GM12878 (cell line): ENCODE data around the gene MYL7. TPM values are rescaled to one million over a fixed set of nuclear protein-coding genes. Genes with fewer than 3 reads are reported as not detected.
A peak's percentile ranks its signal among the peaks of the same experiment; 100 is the strongest.

ENCODE experiments used
- ATAC-seq: fragments of 200-7000 bp; cut with Tn5 transposase; 3 replicates; pipeline ENCODE4 v1.9.1; 2020; ENCODE audit warnings: mild to moderate bottlenecking, moderate library complexity
- BruUV-seq: library from RNA; stranded (reverse); fragments of 400-500 nt; replicated peaks from 2 replicates; lab custom pipeline; 2021; lab: Mats Ljungman, UMichigan
- CTCF ChIA-PET: fragments of 300-600 bp; sonication (Branson Sonifier 250); formaldehyde crosslinking; extraction: SDS; loops from one replicate; lab custom pipeline; 2021; ENCODE audit warnings: inconsistent platforms; lab: Yijun Ruan, JAX
- POLR2A ChIA-PET: fragments of 350-600 bp; formaldehyde crosslinking; extraction: SDS; loops from one replicate; lab custom pipeline; 2021; ENCODE audit warnings: inconsistent platforms; lab: Charles Lee
- RAD21 ChIA-PET: fragments of 300-600 bp; sonication (Branson Sonifier 250); formaldehyde crosslinking; loops from one replicate; lab custom pipeline; 2023; ENCODE audit warnings: antibody characterized with exemption; ENCODE audit not compliant: unreplicated experiment; lab: Charles Lee
- SMC1A ChIA-PET: fragments of 300-600 bp; sonication (Branson Sonifier 250); formaldehyde crosslinking; loops from one replicate; lab custom pipeline; 2023; ENCODE audit not compliant: unreplicated experiment, uncharacterized antibody; lab: Charles Lee
- DNase-seq: peaks from one replicate; pipeline ENCODE4 v3.0.0-alpha.2; 2011; ENCODE audit warnings: low read depth, low spot score
- FAIRE-seq: peaks from 3 replicates; lab custom pipeline; 2011; peaks lifted over from hg19 to GRCh38; lab: Jason Lieb, UNC
- H2AFZ ChIP-seq: 2 replicates; pipeline ENCODE4 v1.6.0; 2011; ENCODE audit warnings: low read depth, low read length, control low read depth; ENCODE audit not compliant: control insufficient read depth
- H3K27ac ChIP-seq: 2 replicates; pipeline ENCODE4 v1.5.1; 2011; ENCODE audit warnings: control low read depth; ENCODE audit not compliant: control insufficient read depth, insufficient read depth
- H3K27me3 ChIP-seq, 2 experiments: replicated peaks in 1 of 2; 2 replicates each; pipeline versions ENCODE4 v1.6.0 to v1.6.1; 2011; ENCODE audit warnings: low read length in 1 of 2; ENCODE audit not compliant: control insufficient read depth in 2 of 2, insufficient read depth in 2 of 2
- H3K36me3 ChIP-seq, 2 experiments: 2 replicates each; pipeline ENCODE4 v1.5.1; 2011; ENCODE audit warnings: low read length in 1 of 2; ENCODE audit not compliant: control insufficient read depth in 2 of 2, insufficient read depth in 2 of 2
- H3K4me1 ChIP-seq: 2 replicates; pipeline ENCODE4 v1.6.1; 2011; ENCODE audit warnings: mild to moderate bottlenecking, low read length, moderate library complexity, mixed read lengths; ENCODE audit not compliant: control insufficient read depth, insufficient read depth
- H3K4me2 ChIP-seq: 2 replicates; pipeline ENCODE4 v1.6.0; 2011; ENCODE audit warnings: control low read depth; ENCODE audit not compliant: control insufficient read depth, insufficient read depth
- H3K4me3 ChIP-seq: fragments of 200-600 bp; sonication (generic); 2 replicates; pipeline ENCODE4 v1.5.1; 2016
- H3K79me2 ChIP-seq: 2 replicates; pipeline ENCODE4 v1.6.0; 2011; ENCODE audit warnings: low read length; ENCODE audit not compliant: control insufficient read depth, insufficient read depth
- H3K9ac ChIP-seq: 2 replicates; pipeline ENCODE4 v1.8.0; 2011; ENCODE audit warnings: low read length, control low read depth, mixed read lengths; ENCODE audit not compliant: control insufficient read depth, insufficient read depth
- H3K9me3 ChIP-seq: replicated peaks from 3 replicates; pipeline ENCODE4 v1.5.1; 2011; ENCODE audit warnings: mild to moderate bottlenecking, low read length; ENCODE audit not compliant: control insufficient read depth, insufficient read depth
- H4K20me1 ChIP-seq: 2 replicates; pipeline ENCODE4 v1.6.0; 2011; ENCODE audit not compliant: control insufficient read depth, insufficient read depth
- CHD2 ChIP-seq: IDR thresholded peaks from 2 replicates; pipeline ENCODE4 v1.6.1; 2011; ENCODE audit warnings: low read depth, low read length, improper control_type of control experiment, borderline replicate concordance
- DPF2 ChIP-seq: fragments of 450-650 bp; IDR thresholded peaks from 2 replicates; pipeline ENCODE4 v1.6.1; 2017; ENCODE audit warnings: mild to moderate bottlenecking
- JUND ChIP-seq: IDR thresholded peaks from 2 replicates; pipeline ENCODE4 v1.6.1; 2012; ENCODE audit warnings: low read depth, mild to moderate bottlenecking, low read length, improper control_type of control experiment, moderate library complexity
- NFIC ChIP-seq: IDR thresholded peaks from 2 replicates; pipeline ENCODE4 v1.6.1; 2012; ENCODE audit warnings: low read depth, mild to moderate bottlenecking, inconsistent platforms, low read length, moderate library complexity
- NFYB ChIP-seq: IDR thresholded peaks from 2 replicates; pipeline ENCODE4 v1.6.1; 2011; ENCODE audit warnings: low read depth, mild to moderate bottlenecking, low read length, improper control_type of control experiment, moderate library complexity; ENCODE audit not compliant: insufficient read depth
- NR2C2 ChIP-seq: IDR thresholded peaks from 2 replicates; pipeline ENCODE4 v1.6.1; 2011; ENCODE audit warnings: borderline replicate concordance, low read depth; ENCODE audit not compliant: control insufficient read depth, insufficient read length
- NR2F1 ChIP-seq: fragments of 450-650 bp; conservative IDR thresholded peaks from 2 replicates; pipeline ENCODE4 v1.6.1; 2017; ENCODE audit warnings: mild to moderate bottlenecking
- RUNX3 ChIP-seq: IDR thresholded peaks from 2 replicates; pipeline ENCODE4 v1.6.1; 2012; ENCODE audit warnings: low read length, inconsistent platforms
- SP1 ChIP-seq: IDR thresholded peaks from one replicate; pipeline ENCODE4 v1.6.1; 2011; ENCODE audit warnings: low read depth, low read length
- SREBF1 ChIP-seq: IDR thresholded peaks from 2 replicates; pipeline ENCODE4 v1.6.1; 2012; ENCODE audit warnings: mild to moderate bottlenecking, low read length
- SREBF2 ChIP-seq: IDR thresholded peaks from 2 replicates; pipeline ENCODE4 v1.6.1; 2012; ENCODE audit warnings: mild to moderate bottlenecking, low read length
- STAT3 ChIP-seq: IDR thresholded peaks from 2 replicates; pipeline ENCODE4 v1.6.1; 2011; ENCODE audit warnings: low read depth, low read length, improper control_type of control experiment
- TCF12 ChIP-seq: IDR thresholded peaks from 2 replicates; pipeline ENCODE4 v1.6.1; 2011; ENCODE audit warnings: low read depth, mild to moderate bottlenecking, low read length
- ZBED1 ChIP-seq: IDR thresholded peaks from 2 replicates; pipeline ENCODE4 v1.6.1; 2016; ENCODE audit warnings: borderline replicate concordance
- ZZZ3 ChIP-seq: IDR thresholded peaks from 2 replicates; pipeline ENCODE4 v1.6.1; 2011; ENCODE audit warnings: low read depth; ENCODE audit not compliant: control insufficient read depth, insufficient read length
- WGBS: methylation state at CpG from one replicate; pipeline ENCODE4 v1.1.6; 2016; ENCODE audit warnings: low lambda C conversion rate; ENCODE audit not compliant: insufficient replicate concordance, insufficient coverage; ENCODE audit errors: missing lambda C conversion rate; 5-methylcytosine and 5-hydroxymethylcytosine counted together
- in situ Hi-C: fragments of 300-500 bp; cut with MboI; formaldehyde crosslinking; loops from 9 replicates; pipeline ENCODE4 v1.14.3; 2018; ENCODE audit warnings: mixed read lengths
- intact Hi-C: fragments of 100-400 bp; cut with micrococcal nuclease; formaldehyde crosslinking; loops from one replicate; pipeline ENCODE4 v1.14.2; 2022; ENCODE audit not compliant: unreplicated experiment
- polyA plus RNA-seq, 11 experiments: library from polyadenylated mRNA; depleted of rRNA in 4 of 11; unstranded in 6 of 11; stranded (reverse) in 5 of 11; fragments of >200 nt; fragmentation: Nextera tagmentation in 4 of 11; fragmentation: Illumina TruSeq in 1 of 11; extraction: Ambion mirVana in 4 of 11; extraction: Trizol in 1 of 11; gene quantifications; 1 replicate in 1 of 11; 2 replicates in 10 of 11; pipeline versions ENCODE4 v1.2.1 to v1.2.3, GENCODE V29; 2011 to 2016; ENCODE audit warnings: inconsistent platforms in 2 of 11, missing spikeins in 2 of 11, low read depth in 1 of 11
- total RNA-seq, 4 experiments: library from RNA; depleted of rRNA in 3 of 4; stranded (reverse); fragments of >200 nt in 3 of 4; fragmentation: Illumina TruSeq in 1 of 4; extraction: Trizol in 1 of 4; gene quantifications; 2 replicates each; pipeline versions ENCODE4 v1.2.1 to v1.2.3, GENCODE V29; 2013 to 2021
- TF ChIP-seq, protein P1 (sequence below): fragments of 150-350 bp; IDR thresholded peaks from 2 replicates; pipeline ENCODE4 v1.6.1; 2016; ENCODE audit warnings: low read depth, low read length
- TF ChIP-seq, protein P2 (sequence below): fragments of 450-650 bp; formaldehyde crosslinking; IDR thresholded peaks from 2 replicates; pipeline ENCODE4 v1.4.0; 2022; ENCODE audit warnings: mild to moderate bottlenecking, moderate library complexity

MYL7 gene
- total and polyA plus RNA-seq, 10 of the 15 experiments (the other 5 are each of a cell fraction or from before 2014, with no cell fraction given), result 1.9 TPM; not detected in 9

DNA sequence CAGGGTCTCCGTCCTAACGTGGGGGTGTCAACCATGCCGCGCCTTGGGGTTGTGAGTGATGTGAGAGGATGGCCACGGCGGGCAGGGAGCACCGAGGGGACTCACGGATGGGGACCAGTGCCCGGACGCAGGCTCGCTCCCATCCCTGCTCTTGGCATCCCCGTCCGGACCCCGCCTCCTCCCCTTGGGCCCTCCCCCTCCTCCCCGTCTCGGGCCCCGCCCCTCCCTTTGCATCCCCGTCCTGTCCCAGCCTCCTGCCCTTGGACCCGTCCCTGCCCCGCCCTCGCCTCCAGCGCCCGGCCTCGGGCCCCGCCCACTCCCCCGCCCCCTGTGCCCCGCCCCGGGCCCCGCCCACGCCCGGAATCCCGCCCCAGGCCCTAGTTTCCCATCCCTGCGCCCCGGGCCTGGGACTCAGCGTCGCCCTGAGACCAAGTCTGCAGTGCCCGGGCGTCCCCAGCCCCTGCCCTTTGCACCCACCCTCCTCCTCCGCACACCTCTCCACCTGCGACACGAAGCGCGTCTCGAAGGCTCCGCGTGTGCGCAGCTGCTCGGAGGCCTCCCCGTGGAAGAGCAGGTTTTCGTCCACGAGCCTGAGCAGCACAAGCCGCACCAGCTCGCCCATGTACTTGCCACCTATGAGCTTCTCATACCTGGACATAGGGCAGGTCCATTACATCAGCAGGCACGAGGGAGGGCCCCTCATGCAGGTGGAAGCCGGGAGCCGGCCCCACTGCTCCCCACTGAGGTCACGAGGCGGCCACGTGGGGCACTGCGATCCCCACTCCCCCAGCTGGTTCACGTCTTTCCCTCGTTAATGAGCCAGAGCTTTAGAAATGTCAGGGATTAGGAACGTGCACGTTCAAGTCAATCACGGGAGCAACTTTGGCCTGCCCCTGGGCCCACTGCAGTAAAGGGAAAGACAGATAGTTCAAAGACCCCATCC, 5.1 kb upstream of the MYL7 start:
- BruUV-seq, result no TSS peak
- H3K36me3 ChIP-seq, result no peaks in the 10 kb centered on the region
- no peaks in the 10 kb centered on the region for H3K27me3 ChIP-seq
- H3K4me1 ChIP-seq, result peaks cover 5% of the 10 kb centered on the region
- H3K4me3 ChIP-seq, result no peak overlapping the region
- CTCF ChIA-PET, result no interaction called here
- TF ChIP-seq SP1, result no peak
- TF ChIP-seq SREBF2, result no peak
- no peak for TF ChIP-seq NR2F1
- TF ChIP-seq DPF2, result no peak
- no peak for TF ChIP-seq ZBED1
- no peak for TF ChIP-seq JUND
- no peak for TF ChIP-seq NFIC
- TF ChIP-seq, protein P1, sequence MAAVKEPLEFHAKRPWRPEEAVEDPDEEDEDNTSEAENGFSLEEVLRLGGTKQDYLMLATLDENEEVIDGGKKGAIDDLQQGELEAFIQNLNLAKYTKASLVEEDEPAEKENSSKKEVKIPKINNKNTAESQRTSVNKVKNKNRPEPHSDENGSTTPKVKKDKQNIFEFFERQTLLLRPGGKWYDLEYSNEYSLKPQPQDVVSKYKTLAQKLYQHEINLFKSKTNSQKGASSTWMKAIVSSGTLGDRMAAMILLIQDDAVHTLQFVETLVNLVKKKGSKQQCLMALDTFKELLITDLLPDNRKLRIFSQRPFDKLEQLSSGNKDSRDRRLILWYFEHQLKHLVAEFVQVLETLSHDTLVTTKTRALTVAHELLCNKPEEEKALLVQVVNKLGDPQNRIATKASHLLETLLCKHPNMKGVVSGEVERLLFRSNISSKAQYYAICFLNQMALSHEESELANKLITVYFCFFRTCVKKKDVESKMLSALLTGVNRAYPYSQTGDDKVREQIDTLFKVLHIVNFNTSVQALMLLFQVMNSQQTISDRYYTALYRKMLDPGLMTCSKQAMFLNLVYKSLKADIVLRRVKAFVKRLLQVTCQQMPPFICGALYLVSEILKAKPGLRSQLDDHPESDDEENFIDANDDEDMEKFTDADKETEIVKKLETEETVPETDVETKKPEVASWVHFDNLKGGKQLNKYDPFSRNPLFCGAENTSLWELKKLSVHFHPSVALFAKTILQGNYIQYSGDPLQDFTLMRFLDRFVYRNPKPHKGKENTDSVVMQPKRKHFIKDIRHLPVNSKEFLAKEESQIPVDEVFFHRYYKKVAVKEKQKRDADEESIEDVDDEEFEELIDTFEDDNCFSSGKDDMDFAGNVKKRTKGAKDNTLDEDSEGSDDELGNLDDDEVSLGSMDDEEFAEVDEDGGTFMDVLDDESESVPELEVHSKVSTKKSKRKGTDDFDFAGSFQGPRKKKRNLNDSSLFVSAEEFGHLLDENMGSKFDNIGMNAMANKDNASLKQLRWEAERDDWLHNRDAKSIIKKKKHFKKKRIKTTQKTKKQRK, result no peak
- no peak for TF ChIP-seq STAT3
- TF ChIP-seq NR2C2, result no peak
- TF ChIP-seq RUNX3, result no peak
- no peak for TF ChIP-seq CHD2
- no peak for TF ChIP-seq NFYB
- TF ChIP-seq, protein P2, sequence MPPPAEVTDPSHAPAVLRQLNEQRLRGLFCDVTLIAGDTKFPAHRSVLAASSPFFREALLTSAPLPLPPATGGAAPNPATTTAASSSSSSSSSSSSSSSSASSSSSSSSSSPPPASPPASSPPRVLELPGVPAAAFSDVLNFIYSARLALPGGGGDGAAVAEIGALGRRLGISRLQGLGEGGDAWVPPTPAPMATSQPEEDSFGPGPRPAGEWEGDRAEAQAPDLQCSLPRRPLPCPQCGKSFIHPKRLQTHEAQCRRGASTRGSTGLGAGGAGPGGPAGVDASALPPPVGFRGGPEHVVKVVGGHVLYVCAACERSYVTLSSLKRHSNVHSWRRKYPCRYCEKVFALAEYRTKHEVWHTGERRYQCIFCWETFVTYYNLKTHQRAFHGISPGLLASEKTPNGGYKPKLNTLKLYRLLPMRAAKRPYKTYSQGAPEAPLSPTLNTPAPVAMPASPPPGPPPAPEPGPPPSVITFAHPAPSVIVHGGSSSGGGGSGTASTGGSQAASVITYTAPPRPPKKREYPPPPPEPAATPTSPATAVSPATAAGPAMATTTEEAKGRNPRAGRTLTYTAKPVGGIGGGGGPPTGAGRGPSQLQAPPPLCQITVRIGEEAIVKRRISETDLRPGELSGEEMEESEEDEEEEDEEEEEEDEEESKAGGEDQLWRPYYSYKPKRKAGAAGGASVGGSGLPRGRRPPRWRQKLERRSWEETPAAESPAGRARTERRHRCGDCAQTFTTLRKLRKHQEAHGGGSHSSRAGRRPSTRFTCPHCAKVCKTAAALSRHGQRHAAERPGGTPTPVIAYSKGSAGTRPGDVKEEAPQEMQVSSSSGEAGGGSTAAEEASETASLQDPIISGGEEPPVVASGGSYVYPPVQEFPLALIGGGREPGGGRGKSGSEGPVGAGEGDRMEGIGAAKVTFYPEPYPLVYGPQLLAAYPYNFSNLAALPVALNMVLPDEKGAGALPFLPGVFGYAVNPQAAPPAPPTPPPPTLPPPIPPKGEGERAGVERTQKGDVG, result no peak
- no peak for TF ChIP-seq SREBF1
- TF ChIP-seq ZZZ3, result no peak
- TF ChIP-seq TCF12, result no peak
- DNase-seq, result no peak
- no peaks in the 10 kb centered on the region for H4K20me1 ChIP-seq
- RAD21 ChIA-PET, result no interaction called here
- 56% methylated on average over 40 of the region's 65 CpGs for WGBS
- in situ Hi-C loops (no loop called here), intact Hi-C loops (no loop called here)
- POLR2A ChIA-PET, result no interaction called here
- SMC1A ChIA-PET, result no interaction called here
- H3K9me3 ChIP-seq, result no peaks in the 10 kb centered on the region
- H3K9ac ChIP-seq, result no peak overlapping the region
- no peak overlapping the region for H2AFZ ChIP-seq
- H3K79me2 ChIP-seq, result no peaks in the 10 kb centered on the region
- no peak overlapping the region for H3K27ac ChIP-seq
- FAIRE-seq, result no peak
- peak; percentile 42 for ATAC-seq
- H3K4me2 ChIP-seq, result no peak overlapping the region
